HG03045 (cell line): ENCODE measurements around the gene NKD1.

Experiments used
- ATAC-seq: cut with Tn5 transposase; IDR thresholded peaks from one replicate; pipeline ENCODE4 v1.9.1; 2021; ENCODE audit warnings: mild to moderate bottlenecking, moderate library complexity; ENCODE audit not compliant: unreplicated experiment

NKD1 gene

GRCh38 chr16:50611995-50612848, 64.0 kb downstream of the NKD1 start:
- ATAC-seq: no peak

GRCh38 chr16:50612849-50613198, 64.6 kb downstream of the NKD1 start:
- ATAC-seq: no peak

- ATAC-seq: no peak
These were observed 65.2 kb downstream of the NKD1 start for GRCh38 chr16:50613281-50613963.

GRCh38 chr16:50613964-50614474, 65.8 kb downstream of the NKD1 start:
- no peak for ATAC-seq

- no peak for ATAC-seq
These were observed 66.9 kb downstream of the NKD1 start for GRCh38 chr16:50614955-50615724.

GRCh38 chr16:50615891-50616290, 67.7 kb downstream of the NKD1 start:
- no peak for ATAC-seq

- no peak for ATAC-seq
These were observed 68.2 kb downstream of the NKD1 start for GRCh38 chr16:50616386-50616785.

GRCh38 chr16:50616883-50617645, 68.9 kb downstream of the NKD1 start:
- ATAC-seq: no peak

- ATAC-seq: no peak
These were observed 69.5 kb downstream of the NKD1 start for GRCh38 chr16:50617646-50618184.

- ATAC-seq: no peak
These were observed 70.2 kb downstream of the NKD1 start for GRCh38 chr16:50618238-50618918.

GRCh38 chr16:50619702-50620491, 71.7 kb downstream of the NKD1 start:
- no peak for ATAC-seq

- no peak for ATAC-seq
These were observed 72.7 kb downstream of the NKD1 start for GRCh38 chr16:50620646-50621451.

- no peak for ATAC-seq
These were observed 73.2 kb downstream of the NKD1 start for GRCh38 chr16:50621452-50621792.

- no peak for ATAC-seq
These were observed 73.8 kb downstream of the NKD1 start for GRCh38 chr16:50622029-50622428.

GRCh38 chr16:50622643-50623369, 74.6 kb downstream of the NKD1 start:
- no peak for ATAC-seq

- ATAC-seq: no peak
These were observed 76.3 kb downstream of the NKD1 start for GRCh38 chr16:50624449-50624970.

GRCh38 chr16:50625374-50625773, 77.2 kb downstream of the NKD1 start:
- ATAC-seq: no peak
